K562 (cell line): Measurements from ENCODE around the gene C12orf75. TPM values are rescaled to one million over a fixed set of nuclear protein-coding genes. Genes with fewer than 3 reads are reported as not detected.
"Not testable (repeated sequence)": the region's sequence is repeated elsewhere in the genome, so short reads cannot be mapped to it uniquely, and the experiment has no call there.

Experiments used
- ATAC-seq: fragments of 200-7000 bp; cut with Tn5 transposase; 3 replicates; pipeline ENCODE4 v1.9.1; 2020; ENCODE audit warnings: moderate library complexity
- BruUV-seq: library from RNA; stranded (reverse); fragments of 400-500 nt; replicated peaks from 2 replicates; lab custom pipeline; 2021; lab: Mats Ljungman, UMichigan
- CTCF ChIA-PET: fragments of 300-600 bp; formaldehyde crosslinking; extraction: SDS; loops from one replicate; lab custom pipeline; 2021; ENCODE audit warnings: low intra/inter-chr PET ratio; lab: Yijun Ruan, JAX
- POLR2A ChIA-PET: fragments of 300-600, 350-650 bp; sonication (Branson Sonifier 250); formaldehyde crosslinking; extraction: SDS; loops from one replicate; lab custom pipeline; 2021; ENCODE audit warnings: antibody characterized with exemption, inconsistent platforms; lab: Yijun Ruan, JAX
- DNase-seq, 4 experiments: peaks; one replicate each; pipeline versions ENCODE4 v3.0.0 to v3.0.0-alpha.2; 2011 to 2018; ENCODE audit warnings: low spot score in 3 of 4, mixed read lengths in 3 of 4; ENCODE audit errors: extremely low read depth in 1 of 4
- FAIRE-seq: peaks from 2 replicates; lab custom pipeline; 2011; peaks lifted over from hg19 to GRCh38; lab: Jason Lieb, UNC
- H2AFZ ChIP-seq: 2 replicates; pipeline ENCODE4 v1.6.0; 2011; ENCODE audit warnings: low read depth, low read length, control low read depth, inconsistent platforms
- H3K27ac ChIP-seq: fragments of 200-600 bp; 3 replicates; pipeline ENCODE4 v1.8.0; 2011; ENCODE audit warnings: low read depth, mild to moderate bottlenecking, control low read depth, inconsistent platforms, low read length, moderate library complexity, mixed read lengths; ENCODE audit errors: extremely low read depth
- H3K27me3 ChIP-seq, 2 experiments: fragments of 300-600 bp in 1 of 2; 2 replicates in 1 of 2; 3 replicates in 1 of 2; pipeline versions ENCODE4 v1.6.0 to v1.8.0; 2011; ENCODE audit warnings: inconsistent platforms in 2 of 2, low read length in 2 of 2, mild to moderate bottlenecking in 1 of 2, mixed read lengths in 1 of 2, moderate library complexity in 1 of 2; ENCODE audit not compliant: control insufficient read depth in 2 of 2, insufficient read depth in 2 of 2
- H3K36me3 ChIP-seq: fragments of 300-600 bp; 3 replicates; pipeline ENCODE4 v1.8.0; 2011; ENCODE audit warnings: mild to moderate bottlenecking, low read length, inconsistent platforms; ENCODE audit not compliant: control insufficient read depth, insufficient read depth
- H3K4me1 ChIP-seq, 2 experiments: fragments of 200-600 bp in 1 of 2; replicated peaks in 1 of 2; 2 replicates in 1 of 2; 3 replicates in 1 of 2; pipeline versions ENCODE4 v1.5.1 to v1.8.0; 2011; ENCODE audit warnings: inconsistent platforms in 2 of 2, low read length in 2 of 2, mild to moderate bottlenecking in 1 of 2, mixed read lengths in 1 of 2, moderate library complexity in 1 of 2; ENCODE audit not compliant: control insufficient read depth in 2 of 2, insufficient read depth in 2 of 2
- H3K4me2 ChIP-seq: 2 replicates; pipeline ENCODE4 v1.6.1; 2011; ENCODE audit warnings: low read length, control low read depth, inconsistent platforms, mixed read lengths; ENCODE audit not compliant: insufficient read depth
- H3K4me3 ChIP-seq: fragments of 200-600 bp; sonication (generic), shearing (Covaris generic); 2 replicates; pipeline ENCODE4 v1.5.1; 2016; ENCODE audit warnings: control low read depth, inconsistent platforms
- H3K79me2 ChIP-seq: fragments of 200-600 bp; 3 replicates; pipeline ENCODE4 v1.8.0; 2011; ENCODE audit warnings: low read length, inconsistent platforms; ENCODE audit not compliant: control insufficient read depth, insufficient read depth
- H3K9ac ChIP-seq, 2 experiments: 2 replicates each; pipeline versions ENCODE4 v1.6.0 to v1.6.1; 2011; ENCODE audit warnings: low read depth in 2 of 2, low read length in 2 of 2, control low read depth in 1 of 2, inconsistent platforms in 1 of 2, mild to moderate bottlenecking in 1 of 2, mixed read lengths in 1 of 2; ENCODE audit not compliant: insufficient read depth in 1 of 2
- H3K9me1 ChIP-seq: one replicate; pipeline ENCODE4 v1.6.0; 2011; ENCODE audit warnings: inconsistent platforms, mild to moderate bottlenecking, low read length, moderate library complexity; ENCODE audit not compliant: control insufficient read depth, insufficient read depth
- H3K9me3 ChIP-seq: replicated peaks from 2 replicates; pipeline ENCODE4 v1.5.1; 2011; ENCODE audit warnings: low read depth, low read length, inconsistent platforms; ENCODE audit not compliant: control insufficient read depth, insufficient read depth
- H4K20me1 ChIP-seq: replicated peaks from 2 replicates; pipeline ENCODE4 v1.6.1; 2011; ENCODE audit warnings: low read length, inconsistent platforms, mixed read lengths; ENCODE audit not compliant: control insufficient read depth, insufficient read depth
- EWSR1 ChIP-seq: fragments of 450-650 bp; IDR thresholded peaks from 2 replicates; pipeline ENCODE4 v1.6.1; 2018; ENCODE audit warnings: borderline replicate concordance, mild to moderate bottlenecking, low read depth, moderate library complexity; ENCODE audit not compliant: partially characterized antibody
- POLR2A ChIP-seq: fragments of 450-650 bp; conservative IDR thresholded peaks from 2 replicates; pipeline ENCODE4 v1.6.1; 2016
- SREBF2 ChIP-seq: sonication (generic); formaldehyde crosslinking; IDR thresholded peaks from 2 replicates; pipeline ENCODE4 v1.4.0; 2020; ENCODE audit warnings: mild to moderate bottlenecking, missing genetic modification reagents
- ZNF146 ChIP-seq: IDR thresholded peaks from one replicate; pipeline ENCODE4 v1.6.1; 2018; ENCODE audit warnings: missing compliant biosample characterization; ENCODE audit not compliant: unreplicated experiment
- WGBS: fragments of 100-300 bp; shearing (Covaris generic); methylation state at CpG from one replicate; pipeline ENCODE4 v1.1.6; 2016; ENCODE audit warnings: low coverage, mixed read lengths; ENCODE audit not compliant: insufficient coverage; ENCODE audit errors: missing lambda C conversion rate; 5-methylcytosine and 5-hydroxymethylcytosine counted together
- in situ Hi-C: fragments of 300-500 bp; cut with MboI; formaldehyde crosslinking; loops from 4 replicates; pipeline ENCODE4 v1.15.0; 2018; ENCODE audit warnings: inconsistent platforms, mixed read lengths
- intact Hi-C: fragments of 100-400 bp; cut with micrococcal nuclease; formaldehyde crosslinking; loops from 2 replicates; pipeline ENCODE4 v1.14.2; 2022
- polyA plus RNA-seq, 8 experiments: library from polyadenylated mRNA; depleted of rRNA in 4 of 8; stranded (reverse) in 5 of 8; unstranded in 3 of 8; fragments of >200 nt; fragmentation: Nextera tagmentation in 2 of 8; fragmentation: Illumina TruSeq in 1 of 8; extraction: Ambion mirVana in 2 of 8; extraction: Trizol in 1 of 8; gene quantifications; 2 replicates each; pipeline versions ENCODE4 v1.2.1 to v1.2.3, GENCODE V29; 2011 to 2014; ENCODE audit warnings: inconsistent platforms in 1 of 8, missing spikeins in 1 of 8
- total RNA-seq, 7 experiments: library from RNA; depleted of rRNA in 6 of 7; stranded (reverse); fragments of >200 nt in 6 of 7; fragmentation: Illumina TruSeq in 2 of 7; extraction: Trizol in 2 of 7; gene quantifications; 2 replicates each; pipeline versions ENCODE4 v1.2.1 to v1.2.3, GENCODE V29; 2011 to 2021; ENCODE audit warnings: low replicate concordance in 1 of 7

C12orf75 gene
- total and polyA plus RNA-seq, 9 of the 15 experiments (the other 6 are each of a cell fraction or from before 2014, with no cell fraction given), result 0.06 to 0.82 (median 0.26) TPM; not detected in 3

- intact Hi-C loops, H3K4me3 ChIP-seq: not testable (repeated sequence)
These were observed 73.6 kb downstream of the C12orf75 start for GRCh38 chr12:105404134-105404533.

DNA sequence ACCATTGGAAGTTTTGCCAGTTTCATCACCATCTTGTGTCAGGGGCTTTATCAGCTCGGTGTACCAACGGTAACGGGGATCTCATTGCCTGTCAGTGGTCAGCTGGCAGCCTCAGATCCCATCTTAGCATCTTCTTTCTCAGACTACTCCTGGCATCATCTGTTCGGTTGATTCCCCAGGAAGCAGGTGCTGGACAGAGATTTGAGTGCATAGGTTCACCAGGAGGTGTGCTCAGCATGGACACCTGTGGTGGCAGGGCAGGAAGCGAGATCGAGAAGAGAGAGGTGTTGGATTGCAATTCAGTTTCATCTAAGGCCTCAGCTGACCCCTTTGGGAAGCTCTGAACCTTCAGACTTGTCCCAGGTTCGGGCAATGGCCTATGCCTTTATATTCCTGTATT lies 76.0 kb downstream of the C12orf75 start:
- under 1% methylated on average over 7 of the region's 7 CpGs for WGBS
- Histone ChIP-seq H3K9ac (no peak overlapping the region), H3K27me3 (peaks cover 0 to 7% of the 10 kb centered on the region in 2 experiments; a peak in 1 of 5 replicates), H3K79me2 (no peaks in the 10 kb centered on the region), H3K9me3 (no peaks in the 10 kb centered on the region), H4K20me1 (no peaks in the 10 kb centered on the region), H3K9me1 (peaks cover 4% of the 10 kb centered on the region), H3K36me3 (no peaks in the 10 kb centered on the region), H3K27ac (no peak overlapping the region), H3K4me3 (no peak overlapping the region), H3K4me1 (no peaks in the 10 kb centered on the region), H2AFZ (no peak overlapping the region), H3K4me2 (no peak overlapping the region)
- ChIA-PET POLR2A (interaction anchor here (0.7 kb wide), 1 partner anchor 45 kb away, joined by 3 read pairs; no protein-coding TSS in a partner anchor), CTCF (no interaction called here)
- no TSS peak for BruUV-seq
- FAIRE-seq, result no peak
- no peak for ATAC-seq
- DNase-seq, result no peak
- no peak for TF ChIP-seq POLR2A
- no peak for TF ChIP-seq SREBF2
- no peak for TF ChIP-seq EWSR1
- in situ Hi-C loops, result no loop called here
- intact Hi-C loops, result no loop called here

More at GRCh38 chr12:105404134-105404533, 73.6 kb downstream of the C12orf75 start:
- H3K27me3 ChIP-seq, H3K9me1 ChIP-seq, H3K4me1 ChIP-seq, FAIRE-seq, H3K9ac ChIP-seq, BruUV-seq, H3K4me2 ChIP-seq, DNase-seq, H4K20me1 ChIP-seq, H3K27ac ChIP-seq, H3K9me3 ChIP-seq, ATAC-seq, in situ Hi-C loops, H3K36me3 ChIP-seq, H2AFZ ChIP-seq, H3K79me2 ChIP-seq, CTCF ChIA-PET: not testable (repeated sequence)
- TF ChIP-seq ZNF146 (CRISPR knock-in tag), result peak; percentile 23
- 0% methylated on average over 1 of the region's 3 CpGs for WGBS
- POLR2A ChIA-PET, result interaction anchor here (0.7 kb wide), 1 partner anchor 10 kb away, joined by 3 read pairs; no protein-coding TSS in a partner anchor
